ENCODE results near the gene JMJD4.

JMJD4 gene, protein sequence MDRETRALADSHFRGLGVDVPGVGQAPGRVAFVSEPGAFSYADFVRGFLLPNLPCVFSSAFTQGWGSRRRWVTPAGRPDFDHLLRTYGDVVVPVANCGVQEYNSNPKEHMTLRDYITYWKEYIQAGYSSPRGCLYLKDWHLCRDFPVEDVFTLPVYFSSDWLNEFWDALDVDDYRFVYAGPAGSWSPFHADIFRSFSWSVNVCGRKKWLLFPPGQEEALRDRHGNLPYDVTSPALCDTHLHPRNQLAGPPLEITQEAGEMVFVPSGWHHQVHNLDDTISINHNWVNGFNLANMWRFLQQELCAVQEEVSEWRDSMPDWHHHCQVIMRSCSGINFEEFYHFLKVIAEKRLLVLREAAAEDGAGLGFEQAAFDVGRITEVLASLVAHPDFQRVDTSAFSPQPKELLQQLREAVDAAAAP

DNA sequence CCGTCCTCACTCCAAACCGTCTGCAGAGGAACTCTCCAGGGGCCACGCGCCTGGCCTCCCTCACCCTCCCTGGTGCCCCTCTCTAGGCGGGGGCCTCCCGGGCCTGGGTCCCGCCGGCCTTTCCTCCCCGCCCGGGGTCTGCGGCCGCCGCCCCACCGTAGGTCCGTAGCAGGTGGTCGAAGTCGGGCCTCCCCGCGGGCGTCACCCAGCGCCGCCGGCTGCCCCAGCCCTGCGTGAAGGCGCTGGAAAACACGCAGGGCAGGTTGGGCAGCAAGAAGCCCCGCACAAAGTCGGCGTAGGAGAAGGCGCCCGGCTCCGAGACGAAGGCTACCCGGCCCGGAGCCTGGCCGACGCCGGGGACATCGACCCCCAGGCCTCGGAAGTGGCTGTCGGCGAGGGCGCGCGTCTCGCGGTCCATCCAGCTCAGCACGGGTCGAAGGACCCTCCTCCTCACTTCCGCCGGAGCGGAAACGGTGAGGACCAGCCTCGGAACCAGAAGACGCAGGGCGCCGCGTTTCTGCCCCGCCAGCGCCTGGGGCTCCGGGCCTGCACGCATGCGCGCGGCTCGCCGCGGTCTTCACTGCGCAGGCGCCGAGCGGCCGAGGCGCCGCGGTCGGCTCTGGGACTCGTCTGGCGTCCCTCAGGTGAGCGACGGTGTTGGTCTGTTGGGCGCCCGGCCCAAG lies at the start of gene JMJD4, which contains the start of gene SNAP47:
Gene JMJD4, minus strand, starts transcription at position 447 of the 683 bp plus-strand sequence. Its CDS starts 29 bp downstream, at position 418.
Gene SNAP47, plus strand, starts transcription at position 580 of the 683 bp plus-strand sequence. CDS start 12,302 bp downstream, outside the sequence.
- H3K36me3 ChIP-seq (replicated peaks; ENCODE audit: low read depth, low read length): peaks cover 61% of the 10 kb centered on the region
- TF ChIP-seq, protein P1, sequence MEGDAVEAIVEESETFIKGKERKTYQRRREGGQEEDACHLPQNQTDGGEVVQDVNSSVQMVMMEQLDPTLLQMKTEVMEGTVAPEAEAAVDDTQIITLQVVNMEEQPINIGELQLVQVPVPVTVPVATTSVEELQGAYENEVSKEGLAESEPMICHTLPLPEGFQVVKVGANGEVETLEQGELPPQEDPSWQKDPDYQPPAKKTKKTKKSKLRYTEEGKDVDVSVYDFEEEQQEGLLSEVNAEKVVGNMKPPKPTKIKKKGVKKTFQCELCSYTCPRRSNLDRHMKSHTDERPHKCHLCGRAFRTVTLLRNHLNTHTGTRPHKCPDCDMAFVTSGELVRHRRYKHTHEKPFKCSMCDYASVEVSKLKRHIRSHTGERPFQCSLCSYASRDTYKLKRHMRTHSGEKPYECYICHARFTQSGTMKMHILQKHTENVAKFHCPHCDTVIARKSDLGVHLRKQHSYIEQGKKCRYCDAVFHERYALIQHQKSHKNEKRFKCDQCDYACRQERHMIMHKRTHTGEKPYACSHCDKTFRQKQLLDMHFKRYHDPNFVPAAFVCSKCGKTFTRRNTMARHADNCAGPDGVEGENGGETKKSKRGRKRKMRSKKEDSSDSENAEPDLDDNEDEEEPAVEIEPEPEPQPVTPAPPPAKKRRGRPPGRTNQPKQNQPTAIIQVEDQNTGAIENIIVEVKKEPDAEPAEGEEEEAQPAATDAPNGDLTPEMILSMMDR (IDR thresholded peaks at IDR 0.05; ENCODE audit: low read depth, low read length): no peak
- TF ChIP-seq EZH2phosphoT487 (IDR thresholded peaks at IDR 0.05; ENCODE audit: low read depth): no peak
- H3K27ac ChIP-seq (ENCODE audit: low read length): peak within 1 kb of the TSS; percentile 72
- peak within 1 kb of the TSS; percentile 98 for H3K9ac ChIP-seq (ENCODE audit: low read length)
- no peak within 1 kb of the TSS; the same call in 1 of the 2 replicates for H2AFZ ChIP-seq (ENCODE audit: low read depth, low read length)
- H3K9me3 ChIP-seq (ENCODE audit: insufficient read depth, low read length): no peaks in the 10 kb centered on the region
- peak within 1 kb of the TSS; percentile 95 for H3K4me2 ChIP-seq (ENCODE audit: low read length)
- peaks cover 95% of the 10 kb centered on the region for H3K79me2 ChIP-seq (ENCODE audit: low read length)
- peaks cover 32% of the 10 kb centered on the region for H3K4me1 ChIP-seq (ENCODE audit: low read length)
- H4K20me1 ChIP-seq (ENCODE audit: insufficient read depth, low read length): peaks cover 33% of the 10 kb centered on the region
- H3K27me3 ChIP-seq (ENCODE audit: low read depth, low read length): no peaks in the 10 kb centered on the region
- peak within 1 kb of the TSS; percentile 97 for H3K4me3 ChIP-seq (ENCODE audit: low read length)

DNA sequence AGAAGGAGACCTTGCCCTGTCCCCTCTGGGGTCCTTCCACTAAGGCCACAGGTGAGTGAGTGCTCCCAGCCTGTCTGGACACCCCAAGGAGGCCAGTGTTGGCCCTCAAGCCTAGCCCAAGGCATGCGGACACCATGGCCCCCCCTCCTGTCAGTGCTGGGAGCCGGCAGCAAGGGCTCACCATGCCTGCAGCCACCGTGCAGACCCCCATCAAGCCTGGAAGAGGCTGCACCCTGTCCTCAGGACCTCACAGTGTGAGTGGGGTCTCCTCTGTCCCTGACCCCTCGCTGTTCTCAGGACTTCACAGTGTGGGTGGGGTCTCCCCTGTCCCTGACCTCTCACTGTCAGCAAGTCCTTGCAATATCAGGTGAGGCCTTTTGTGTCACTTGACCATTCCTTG lies 47.1 kb upstream of the JMJD4 start:
- TF ChIP-seq, protein P1 (IDR thresholded peaks at IDR 0.05; ENCODE audit: low read depth, low read length): no peak
- no peak for TF ChIP-seq EZH2phosphoT487 (IDR thresholded peaks at IDR 0.05; ENCODE audit: low read depth)
- H3K9ac ChIP-seq (ENCODE audit: low read length): no peak overlapping the region
- H3K4me2 ChIP-seq (ENCODE audit: low read length): no peak overlapping the region
- peaks cover 5% of the 10 kb centered on the region for H3K9me3 ChIP-seq (ENCODE audit: insufficient read depth, low read length)
- no peaks in the 10 kb centered on the region for H3K79me2 ChIP-seq (ENCODE audit: low read length)
- H3K27ac ChIP-seq (ENCODE audit: low read length): peak overlapping the region; percentile 12; the same call in 1 of the 2 replicates
- H3K27me3 ChIP-seq (ENCODE audit: low read depth, low read length): no peaks in the 10 kb centered on the region
- no peaks in the 10 kb centered on the region for H4K20me1 ChIP-seq (ENCODE audit: insufficient read depth, low read length)
- no peak overlapping the region for H2AFZ ChIP-seq (ENCODE audit: low read depth, low read length)
- peaks cover 32% of the 10 kb centered on the region for H3K36me3 ChIP-seq (replicated peaks; ENCODE audit: low read depth, low read length)
- H3K4me3 ChIP-seq (ENCODE audit: low read length): no peak overlapping the region
- H3K4me1 ChIP-seq (ENCODE audit: low read length): peaks cover 30% of the 10 kb centered on the region

DNA sequence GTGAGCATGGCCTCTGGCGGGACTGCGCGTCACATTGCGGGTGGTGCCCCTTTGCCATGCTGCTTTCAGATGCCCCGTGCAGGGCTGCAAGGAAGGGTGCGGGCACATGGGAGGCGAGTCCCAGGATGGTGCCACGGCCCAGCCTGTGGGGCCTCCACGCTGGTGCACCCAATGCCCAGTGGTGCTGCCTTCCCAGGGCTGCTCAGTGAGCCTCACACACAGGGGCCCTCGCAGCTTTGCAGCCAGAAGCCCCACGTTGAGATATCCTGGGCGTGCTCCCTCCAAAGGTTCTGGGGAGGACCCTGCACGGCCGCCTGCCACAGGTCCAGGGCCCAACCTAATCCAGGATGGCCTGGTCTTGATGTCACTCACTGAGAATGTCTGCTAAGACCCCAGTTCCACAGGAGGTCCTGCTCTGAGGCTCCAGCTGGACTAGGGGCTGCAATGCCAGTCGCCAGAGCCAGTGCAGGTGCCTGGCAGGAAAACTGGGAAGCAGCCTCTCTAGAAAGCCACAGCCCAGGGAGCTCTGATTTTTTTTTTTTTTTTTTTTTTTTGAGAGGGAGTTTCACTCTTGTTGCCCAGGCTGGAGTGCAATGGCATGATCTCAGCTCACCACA lies 46.3 kb upstream of the JMJD4 start:
- TF ChIP-seq, protein P1 (IDR thresholded peaks at IDR 0.05; ENCODE audit: low read depth, low read length): no peak
- no peak for TF ChIP-seq EZH2phosphoT487 (IDR thresholded peaks at IDR 0.05; ENCODE audit: low read depth)
- no peaks in the 10 kb centered on the region for H4K20me1 ChIP-seq (ENCODE audit: insufficient read depth, low read length)
- H3K4me3 ChIP-seq (ENCODE audit: low read length): no peak overlapping the region
- H3K9me3 ChIP-seq (ENCODE audit: insufficient read depth, low read length): peaks cover 5% of the 10 kb centered on the region
- peaks cover 25% of the 10 kb centered on the region for H3K4me1 ChIP-seq (ENCODE audit: low read length)
- H3K27me3 ChIP-seq (ENCODE audit: low read depth, low read length): no peaks in the 10 kb centered on the region
- no peak overlapping the region for H3K4me2 ChIP-seq (ENCODE audit: low read length)
- H2AFZ ChIP-seq (ENCODE audit: low read depth, low read length): no peak overlapping the region
- H3K36me3 ChIP-seq (replicated peaks; ENCODE audit: low read depth, low read length): peaks cover 40% of the 10 kb centered on the region
- H3K27ac ChIP-seq (ENCODE audit: low read length): no peak overlapping the region
- no peak overlapping the region for H3K9ac ChIP-seq (ENCODE audit: low read length)
- H3K79me2 ChIP-seq (ENCODE audit: low read length): no peaks in the 10 kb centered on the region

All from OCI-LY3 (cell line).